ENCODE data around the gene UBFD1.
"Not testable (repeated sequence)": the region's sequence is repeated elsewhere in the genome, so short reads cannot be mapped to it uniquely, and the experiment has no call there.

Gene UBFD1

DNA sequence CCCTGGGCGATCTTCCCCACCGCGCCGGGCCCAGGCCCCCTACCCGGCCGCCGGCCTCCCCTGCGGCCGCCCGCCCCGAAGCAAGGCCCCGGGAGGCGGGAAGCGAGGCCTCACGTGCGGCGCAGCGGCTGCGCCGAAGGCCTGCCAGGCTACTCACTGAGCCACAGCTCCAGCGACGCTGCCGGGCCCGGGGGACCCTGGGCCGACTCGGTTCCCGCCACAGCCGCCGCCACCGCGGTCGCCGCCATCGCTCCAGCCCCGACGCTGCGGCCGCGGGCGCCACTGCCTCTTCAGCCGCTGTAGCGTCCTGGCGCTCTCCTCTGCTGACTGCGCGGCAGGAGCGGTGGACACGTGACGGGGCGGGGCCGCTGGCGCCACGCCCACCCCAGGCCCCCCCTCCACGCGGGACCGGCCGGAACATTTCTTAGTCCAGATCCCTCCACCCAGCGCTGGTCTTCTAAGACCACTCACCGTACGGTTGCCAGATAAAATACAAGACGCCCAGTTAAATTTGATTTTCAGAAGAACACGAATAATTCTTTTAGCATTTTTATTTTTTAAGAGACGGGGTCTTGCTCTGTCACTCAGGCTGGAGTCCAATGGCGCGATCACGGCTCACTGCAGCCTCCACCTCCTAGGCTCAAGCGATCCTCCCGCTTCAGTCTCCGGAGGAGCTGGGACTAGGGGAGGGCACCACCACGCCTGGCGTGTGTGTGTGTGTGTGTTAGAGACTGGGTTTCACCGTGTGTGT, 47.2 kb upstream of the UBFD1 start, which contains the start of gene GGA2:
TSS of gene GGA2 (minus strand) at position 331 of the 751 bp plus-strand sequence. CDS start at position 248, 83 bp downstream.
- peak; percentile 80 for ATAC-seq (ENCODE audit: low read depth)
- TF ChIP-seq, protein P1, sequence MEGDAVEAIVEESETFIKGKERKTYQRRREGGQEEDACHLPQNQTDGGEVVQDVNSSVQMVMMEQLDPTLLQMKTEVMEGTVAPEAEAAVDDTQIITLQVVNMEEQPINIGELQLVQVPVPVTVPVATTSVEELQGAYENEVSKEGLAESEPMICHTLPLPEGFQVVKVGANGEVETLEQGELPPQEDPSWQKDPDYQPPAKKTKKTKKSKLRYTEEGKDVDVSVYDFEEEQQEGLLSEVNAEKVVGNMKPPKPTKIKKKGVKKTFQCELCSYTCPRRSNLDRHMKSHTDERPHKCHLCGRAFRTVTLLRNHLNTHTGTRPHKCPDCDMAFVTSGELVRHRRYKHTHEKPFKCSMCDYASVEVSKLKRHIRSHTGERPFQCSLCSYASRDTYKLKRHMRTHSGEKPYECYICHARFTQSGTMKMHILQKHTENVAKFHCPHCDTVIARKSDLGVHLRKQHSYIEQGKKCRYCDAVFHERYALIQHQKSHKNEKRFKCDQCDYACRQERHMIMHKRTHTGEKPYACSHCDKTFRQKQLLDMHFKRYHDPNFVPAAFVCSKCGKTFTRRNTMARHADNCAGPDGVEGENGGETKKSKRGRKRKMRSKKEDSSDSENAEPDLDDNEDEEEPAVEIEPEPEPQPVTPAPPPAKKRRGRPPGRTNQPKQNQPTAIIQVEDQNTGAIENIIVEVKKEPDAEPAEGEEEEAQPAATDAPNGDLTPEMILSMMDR (IDR thresholded peaks at IDR 0.05; ENCODE audit: poor library complexity, severe bottlenecking) = no peak
- Histone ChIP-seq H3K4me1 (ENCODE audit: insufficient read depth, poor library complexity, severe bottlenecking) (no peaks in the 10 kb centered on the region), H3K4me3 (ENCODE audit: severe bottlenecking) (peak within 1 kb of the TSS; percentile 64), H3K27me3 (ENCODE audit: insufficient read depth, poor library complexity, severe bottlenecking) (no peaks in the 10 kb centered on the region), H3K27ac (ENCODE audit: poor library complexity, severe bottlenecking) (peak within 1 kb of the TSS; percentile 39), H3K36me3 (ENCODE audit: low read depth) (no peaks in the 10 kb centered on the region), H3K9me3 (ENCODE audit: severe bottlenecking) (no peaks in the 10 kb centered on the region)
- peak; percentile 73 for DNase-seq (ENCODE audit: low spot score)

DNA sequence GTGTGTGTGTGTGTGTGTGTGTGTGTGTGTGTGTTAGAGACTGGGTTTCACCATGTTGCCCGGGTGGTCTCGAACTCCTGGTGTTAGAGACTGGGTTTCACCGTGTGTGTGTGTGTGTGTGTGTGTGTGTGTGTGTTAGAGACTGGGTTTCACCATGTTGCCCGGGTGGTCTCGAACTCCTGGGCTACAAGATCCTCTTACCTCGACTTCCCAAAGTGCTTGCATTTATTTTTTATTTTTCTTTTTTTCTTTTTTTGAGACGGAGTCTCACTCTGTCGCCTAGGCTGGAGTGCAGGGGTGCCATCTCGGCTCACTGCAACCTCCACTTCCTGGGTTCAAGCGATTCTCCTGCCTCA, 46.6 kb upstream of the UBFD1 start:
- not testable (repeated sequence) for H3K4me1 ChIP-seq (ENCODE audit: insufficient read depth, poor library complexity, severe bottlenecking); ATAC-seq (ENCODE audit: low read depth); H3K27me3 ChIP-seq (ENCODE audit: insufficient read depth, poor library complexity, severe bottlenecking); H3K36me3 ChIP-seq (ENCODE audit: low read depth); H3K27ac ChIP-seq (ENCODE audit: poor library complexity, severe bottlenecking); H3K9me3 ChIP-seq (ENCODE audit: severe bottlenecking); DNase-seq (ENCODE audit: low spot score)
- peak overlapping the region; percentile 64 for H3K4me3 ChIP-seq (ENCODE audit: severe bottlenecking)

DNA sequence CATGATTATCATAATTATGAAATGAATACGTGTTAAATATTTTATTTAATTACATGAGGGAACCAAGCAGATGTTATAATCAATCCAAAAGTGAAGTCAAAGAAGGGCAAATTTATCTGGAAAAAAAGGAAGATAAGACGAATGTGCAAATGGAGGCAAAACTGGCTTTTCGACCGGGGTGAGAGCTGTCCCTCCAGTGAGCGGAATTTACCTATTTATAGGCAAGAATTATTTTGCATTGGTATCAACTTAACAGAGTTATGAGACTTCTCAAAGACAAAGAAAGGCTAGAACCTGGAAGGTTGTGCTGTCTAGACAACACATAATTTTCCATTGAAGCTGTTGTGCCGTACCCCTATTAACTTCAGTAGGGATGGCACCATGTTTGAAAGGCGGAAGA, 45.8 kb upstream of the UBFD1 start:
- Histone ChIP-seq H3K27ac (ENCODE audit: poor library complexity, severe bottlenecking) (no peak overlapping the region), H3K4me3 (ENCODE audit: severe bottlenecking) (no peak overlapping the region), H3K4me1 (ENCODE audit: insufficient read depth, poor library complexity, severe bottlenecking) (no peaks in the 10 kb centered on the region), H3K9me3 (ENCODE audit: severe bottlenecking) (no peaks in the 10 kb centered on the region), H3K36me3 (ENCODE audit: low read depth) (no peaks in the 10 kb centered on the region), H3K27me3 (ENCODE audit: insufficient read depth, poor library complexity, severe bottlenecking) (no peaks in the 10 kb centered on the region)
- DNase-seq (ENCODE audit: low spot score) = no peak
- TF ChIP-seq, protein P1 (IDR thresholded peaks at IDR 0.05; ENCODE audit: poor library complexity, severe bottlenecking) = no peak
- ATAC-seq (ENCODE audit: low read depth) = no peak

DNA sequence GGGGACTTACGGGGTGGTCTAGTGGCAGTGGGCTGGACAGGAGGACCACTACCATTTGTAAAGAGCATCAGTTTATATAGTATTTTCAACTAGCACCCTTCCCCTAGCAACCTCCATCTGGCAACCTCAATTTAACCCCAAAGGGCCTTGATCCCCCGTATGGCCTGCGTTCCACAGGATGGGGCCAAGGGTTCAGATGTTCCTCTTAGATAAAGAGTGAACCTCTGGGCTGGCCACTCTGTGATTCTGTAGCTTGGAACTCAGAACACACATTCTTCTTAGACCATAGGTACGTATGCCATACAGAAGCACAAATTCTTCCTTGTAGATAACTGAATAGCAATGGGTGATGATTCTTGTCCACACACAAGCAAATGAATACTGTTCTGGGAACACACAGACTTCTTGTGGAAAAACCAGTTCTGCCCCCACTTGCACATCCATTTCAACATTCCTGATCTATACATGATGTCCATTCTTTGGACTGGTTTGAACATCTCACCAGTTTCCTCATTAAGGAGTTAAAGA, 45.3 kb upstream of the UBFD1 start:
- Histone ChIP-seq H3K36me3 (ENCODE audit: low read depth) (no peaks in the 10 kb centered on the region), H3K27ac (ENCODE audit: poor library complexity, severe bottlenecking) (no peak overlapping the region), H3K27me3 (ENCODE audit: insufficient read depth, poor library complexity, severe bottlenecking) (no peaks in the 10 kb centered on the region), H3K4me3 (ENCODE audit: severe bottlenecking) (no peak overlapping the region), H3K9me3 (ENCODE audit: severe bottlenecking) (no peaks in the 10 kb centered on the region), H3K4me1 (ENCODE audit: insufficient read depth, poor library complexity, severe bottlenecking) (no peaks in the 10 kb centered on the region)
- ATAC-seq (ENCODE audit: low read depth) (no peak), DNase-seq (ENCODE audit: low spot score) (no peak)
- TF ChIP-seq, protein P1 (IDR thresholded peaks at IDR 0.05; ENCODE audit: poor library complexity, severe bottlenecking) = no peak

DNA sequence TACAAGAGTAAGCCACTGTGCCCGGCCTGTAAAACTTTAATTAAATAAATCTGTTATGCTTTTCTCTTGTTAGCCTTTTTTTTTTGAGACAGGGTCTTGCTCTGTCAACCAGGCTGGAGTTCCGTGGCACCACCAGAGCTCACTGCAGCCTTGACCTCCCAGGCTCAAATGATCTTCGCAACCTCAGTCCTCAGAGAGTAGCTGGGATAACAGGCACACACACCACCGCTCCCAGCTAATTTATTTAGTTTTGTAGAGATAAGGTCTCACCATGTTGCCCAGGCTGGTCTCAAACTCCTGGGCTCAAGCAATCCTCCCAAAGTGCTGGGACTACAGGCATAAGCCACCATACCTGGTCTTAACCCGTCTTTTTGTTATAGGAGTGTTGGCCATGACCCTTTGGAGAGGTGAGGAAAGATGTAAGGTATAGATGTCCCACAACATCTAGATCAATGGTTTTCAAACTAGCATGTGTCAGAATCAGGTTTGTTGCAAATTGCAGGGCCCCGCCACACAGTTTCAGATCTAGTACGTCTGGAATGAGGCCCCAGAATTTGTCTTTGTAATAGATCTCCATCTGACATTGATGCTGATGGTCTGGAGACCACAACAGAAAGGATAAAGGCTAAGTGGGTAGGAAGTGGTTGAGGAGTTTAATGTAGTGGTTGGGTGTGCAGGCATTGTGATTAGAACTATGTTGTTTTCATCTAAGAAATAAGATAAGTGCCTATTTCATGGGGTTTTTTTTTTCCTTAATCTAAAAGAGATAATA, 43.0 kb upstream of the UBFD1 start:
- no peak overlapping the region for H3K4me3 ChIP-seq (ENCODE audit: severe bottlenecking)
- no peak for ATAC-seq (ENCODE audit: low read depth)

More for the DNA sequence above, 43.0 kb upstream of the UBFD1 start:
- Histone ChIP-seq H3K27ac (ENCODE audit: poor library complexity, severe bottlenecking) (no peak overlapping the region), H3K4me1 (ENCODE audit: insufficient read depth, poor library complexity, severe bottlenecking) (no peaks in the 10 kb centered on the region), H3K27me3 (ENCODE audit: insufficient read depth, poor library complexity, severe bottlenecking) (no peaks in the 10 kb centered on the region), H3K9me3 (ENCODE audit: severe bottlenecking) (no peaks in the 10 kb centered on the region), H3K36me3 (ENCODE audit: low read depth) (peaks cover 5% of the 10 kb centered on the region)
- TF ChIP-seq, protein P1 (IDR thresholded peaks at IDR 0.05; ENCODE audit: poor library complexity, severe bottlenecking) = no peak
- no peak for DNase-seq (ENCODE audit: low spot score)
